DND-41 (cell line): ENCODE data around the gene LUM.
"Not testable (repeated sequence)": the region's sequence is repeated elsewhere in the genome, so short reads cannot be mapped to it uniquely, and the experiment has no call there.

Experiments used
- ATAC-seq: fragments of 200-7000 bp; cut with Tn5 transposase; 3 replicates; pipeline ENCODE4 v1.9.1; 2021; ENCODE audit warnings: low read depth; ENCODE audit not compliant: insufficient read depth
- DNase-seq: peaks from one replicate; pipeline ENCODE4 v3.0.0-alpha.2; 2020
- H2AFZ ChIP-seq: 2 replicates; pipeline ENCODE4 v1.6.0; 2012; ENCODE audit warnings: low read depth, low read length
- H3K27ac ChIP-seq: 2 replicates; pipeline ENCODE4 v1.5.1; 2012; ENCODE audit warnings: low read length, inconsistent platforms
- H3K27me3 ChIP-seq: fragments of 200-600 bp; sonication (generic); 2 replicates; pipeline ENCODE4 v1.6.0; 2012; ENCODE audit warnings: low read length, mild to moderate bottlenecking, inconsistent platforms; ENCODE audit not compliant: insufficient read depth, poor library complexity
- H3K36me3 ChIP-seq: 2 replicates; pipeline ENCODE4 v1.5.1; 2012; ENCODE audit warnings: low read length, inconsistent platforms; ENCODE audit not compliant: insufficient read depth
- H3K4me1 ChIP-seq: 2 replicates; pipeline ENCODE4 v1.5.1; 2012; ENCODE audit warnings: mild to moderate bottlenecking, low read length; ENCODE audit not compliant: insufficient read depth
- H3K4me2 ChIP-seq: 2 replicates; pipeline ENCODE4 v1.6.0; 2012; ENCODE audit warnings: mild to moderate bottlenecking, moderate library complexity, low read length, inconsistent platforms; ENCODE audit not compliant: insufficient read depth
- H3K4me3 ChIP-seq, 2 experiments: fragments of 200-600 bp in 1 of 2; shearing (Covaris generic) in 1 of 2; 2 replicates each; pipeline ENCODE4 v1.5.1; 2012 to 2016; ENCODE audit warnings: inconsistent platforms in 2 of 2, low read length in 2 of 2, mild to moderate bottlenecking in 2 of 2, low read depth in 1 of 2, moderate library complexity in 1 of 2
- H3K79me2 ChIP-seq: 2 replicates; pipeline ENCODE4 v1.6.0; 2012; ENCODE audit warnings: low read length, inconsistent platforms; ENCODE audit not compliant: insufficient read depth
- H3K9ac ChIP-seq: 2 replicates; pipeline ENCODE4 v1.6.0; 2012; ENCODE audit warnings: low read depth, mild to moderate bottlenecking, inconsistent platforms, low read length, moderate library complexity
- H3K9me3 ChIP-seq: 2 replicates; pipeline ENCODE4 v1.5.1; 2012; ENCODE audit warnings: low read length, moderate library complexity, mild to moderate bottlenecking, inconsistent platforms; ENCODE audit not compliant: insufficient read depth, severe bottlenecking
- H4K20me1 ChIP-seq: 2 replicates; pipeline ENCODE4 v1.6.0; 2012; ENCODE audit warnings: low read length; ENCODE audit not compliant: insufficient read depth
- EZH2 ChIP-seq: IDR thresholded peaks from 3 replicates; pipeline ENCODE4 v1.6.1; 2012; ENCODE audit warnings: borderline replicate concordance, low read depth, mild to moderate bottlenecking, moderate library complexity, low read length, inconsistent platforms; ENCODE audit not compliant: severe bottlenecking
- TF ChIP-seq, protein P1 (sequence below): IDR thresholded peaks from 2 replicates; pipeline ENCODE4 v1.5.1; 2012; ENCODE audit warnings: borderline replicate concordance, low read length, moderate library complexity, mild to moderate bottlenecking; ENCODE audit not compliant: poor library complexity, severe bottlenecking; ENCODE audit errors: extremely low read depth

LUM gene

DNA sequence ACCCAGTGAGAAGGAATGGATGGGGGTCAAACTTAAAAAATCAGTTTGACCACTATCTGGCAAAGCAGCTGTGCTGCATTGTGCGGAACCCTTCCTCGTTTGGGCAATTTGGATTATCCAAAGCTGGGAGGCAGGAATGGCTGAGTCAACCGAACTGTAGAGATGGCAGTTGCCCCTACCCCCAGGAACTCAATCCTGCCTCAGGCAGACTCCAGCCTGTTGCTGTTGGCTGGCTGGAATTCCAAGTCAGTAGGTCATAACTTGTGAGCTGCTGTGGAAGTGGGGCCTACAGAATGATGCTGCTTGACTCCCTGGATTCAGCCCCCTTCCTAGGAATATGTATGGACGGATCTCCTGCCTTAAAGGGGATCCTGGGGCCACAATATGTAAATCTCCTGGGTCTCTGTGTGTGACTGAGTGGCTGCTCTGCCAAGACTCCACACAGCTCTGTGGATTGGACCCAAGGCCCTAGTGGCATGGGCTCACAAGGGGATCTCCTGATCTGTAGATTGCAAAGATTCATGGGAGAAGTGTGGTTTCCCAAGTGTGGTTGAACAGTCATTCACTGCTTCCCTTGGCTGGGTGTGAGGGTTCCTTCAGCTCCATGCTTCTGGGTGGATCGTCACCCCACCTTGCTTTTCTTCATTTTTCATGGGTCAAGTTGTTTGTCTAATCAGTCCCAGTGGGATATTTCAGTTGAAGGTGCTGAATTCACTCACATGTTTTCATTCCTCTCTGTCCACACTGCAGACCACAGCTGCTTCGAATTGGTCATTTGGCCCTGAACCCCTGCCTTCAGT lies 19.2 kb downstream of the LUM start:
- H4K20me1 ChIP-seq: no peaks in the 10 kb centered on the region
- no peaks in the 10 kb centered on the region for H3K79me2 ChIP-seq
- DNase-seq: no peak
- H3K4me1 ChIP-seq: no peaks in the 10 kb centered on the region
- H3K9ac ChIP-seq: no peak overlapping the region
- H3K4me3 ChIP-seq: no peak overlapping the region
- H3K4me2 ChIP-seq: no peak overlapping the region
- TF ChIP-seq, protein P1, sequence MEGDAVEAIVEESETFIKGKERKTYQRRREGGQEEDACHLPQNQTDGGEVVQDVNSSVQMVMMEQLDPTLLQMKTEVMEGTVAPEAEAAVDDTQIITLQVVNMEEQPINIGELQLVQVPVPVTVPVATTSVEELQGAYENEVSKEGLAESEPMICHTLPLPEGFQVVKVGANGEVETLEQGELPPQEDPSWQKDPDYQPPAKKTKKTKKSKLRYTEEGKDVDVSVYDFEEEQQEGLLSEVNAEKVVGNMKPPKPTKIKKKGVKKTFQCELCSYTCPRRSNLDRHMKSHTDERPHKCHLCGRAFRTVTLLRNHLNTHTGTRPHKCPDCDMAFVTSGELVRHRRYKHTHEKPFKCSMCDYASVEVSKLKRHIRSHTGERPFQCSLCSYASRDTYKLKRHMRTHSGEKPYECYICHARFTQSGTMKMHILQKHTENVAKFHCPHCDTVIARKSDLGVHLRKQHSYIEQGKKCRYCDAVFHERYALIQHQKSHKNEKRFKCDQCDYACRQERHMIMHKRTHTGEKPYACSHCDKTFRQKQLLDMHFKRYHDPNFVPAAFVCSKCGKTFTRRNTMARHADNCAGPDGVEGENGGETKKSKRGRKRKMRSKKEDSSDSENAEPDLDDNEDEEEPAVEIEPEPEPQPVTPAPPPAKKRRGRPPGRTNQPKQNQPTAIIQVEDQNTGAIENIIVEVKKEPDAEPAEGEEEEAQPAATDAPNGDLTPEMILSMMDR: no peak
- TF ChIP-seq EZH2: no peak
- H2AFZ ChIP-seq: no peak overlapping the region
- H3K27me3 ChIP-seq: no peaks in the 10 kb centered on the region
- no peak for ATAC-seq
- H3K36me3 ChIP-seq: no peaks in the 10 kb centered on the region
- H3K9me3 ChIP-seq: no peaks in the 10 kb centered on the region
- H3K27ac ChIP-seq: no peak overlapping the region

DNA sequence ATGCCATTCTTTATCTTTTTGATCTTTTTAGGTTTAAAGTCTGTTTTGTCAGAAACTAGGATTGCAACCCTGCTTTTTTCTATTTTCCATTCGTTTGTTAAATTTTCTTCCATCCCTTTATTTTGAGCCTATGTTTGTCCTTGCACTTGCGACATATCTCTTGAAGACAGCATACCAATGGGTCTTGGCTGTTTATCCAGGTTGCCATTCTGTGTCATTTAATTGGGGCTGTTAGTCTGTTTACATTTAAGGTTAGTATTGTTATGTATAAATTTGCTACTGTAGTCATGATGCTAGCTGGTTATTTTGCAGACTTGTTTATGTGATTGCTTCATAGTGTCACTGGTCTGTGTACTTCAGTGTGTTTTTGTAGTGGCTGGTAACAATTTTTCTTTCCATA lies 21.3 kb downstream of the LUM start:
- H3K36me3 ChIP-seq, H3K4me3 ChIP-seq, H3K9me3 ChIP-seq, H3K4me1 ChIP-seq, H2AFZ ChIP-seq, ATAC-seq, H3K27me3 ChIP-seq, H3K27ac ChIP-seq, H3K4me2 ChIP-seq, DNase-seq, H4K20me1 ChIP-seq, H3K79me2 ChIP-seq, H3K9ac ChIP-seq: not testable (repeated sequence)

- no peaks in the 10 kb centered on the region for H3K36me3 ChIP-seq
- no peak overlapping the region for H3K9ac ChIP-seq
- no peak overlapping the region for H3K4me2 ChIP-seq
- H3K4me1 ChIP-seq: no peaks in the 10 kb centered on the region
- H3K79me2 ChIP-seq: no peaks in the 10 kb centered on the region
- DNase-seq (no peak), ATAC-seq (no peak)
- no peak overlapping the region for H3K4me3 ChIP-seq
- H3K27me3 ChIP-seq: peaks cover 5% of the 10 kb centered on the region
- no peak overlapping the region for H2AFZ ChIP-seq
- H4K20me1 ChIP-seq: no peaks in the 10 kb centered on the region
- no peak overlapping the region for H3K27ac ChIP-seq
- H3K9me3 ChIP-seq: no peaks in the 10 kb centered on the region
- TF ChIP-seq EZH2: no peak
- TF ChIP-seq, protein P1: no peak
These were observed 31.3 kb downstream of the LUM start for GRCh38 chr12:91080041-91080440.

DNA sequence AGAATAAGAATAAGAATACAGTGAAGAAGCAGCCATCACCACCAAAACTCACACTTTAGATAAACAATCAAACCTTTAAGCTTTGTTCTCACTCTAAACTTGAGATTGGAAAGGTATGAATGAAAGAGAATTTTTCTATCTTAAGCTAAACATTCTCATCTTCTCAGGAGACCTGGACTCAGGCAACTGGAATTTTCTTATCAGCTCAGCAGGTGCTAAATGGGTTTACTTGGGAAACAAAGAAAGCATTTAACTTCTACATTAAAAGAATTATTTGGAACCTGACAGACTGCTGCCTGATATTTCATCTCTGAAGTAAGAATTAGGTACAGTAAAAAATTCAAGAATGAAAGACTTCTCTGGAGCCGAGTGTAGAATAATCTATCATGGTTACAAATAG lies 32.8 kb downstream of the LUM start:
- Histone ChIP-seq H3K9me3 (no peaks in the 10 kb centered on the region), H3K27ac (no peak overlapping the region), H3K27me3 (peaks cover 5% of the 10 kb centered on the region), H3K79me2 (no peaks in the 10 kb centered on the region), H4K20me1 (no peaks in the 10 kb centered on the region), H3K9ac (no peak overlapping the region), H3K4me1 (no peaks in the 10 kb centered on the region), H3K4me2 (no peak overlapping the region), H2AFZ (no peak overlapping the region), H3K36me3 (no peaks in the 10 kb centered on the region), H3K4me3 (no peak overlapping the region)
- DNase-seq (no peak), ATAC-seq (no peak)
- TF ChIP-seq, protein P1: no peak
- TF ChIP-seq EZH2: no peak
